Heart left ventricle (tissue), 16 donors: ENCODE results near the gene LTB4R. TPM values are rescaled to one million over a fixed set of nuclear protein-coding genes. Genes with fewer than 3 reads are reported as not detected.

Source experiments
- ATAC-seq, 4 donors: fragments of 200-7000 bp; cut with Tn5 transposase; one replicate each; pipeline ENCODE4 v1.9.1; 2020 to 2022; ENCODE audit warnings: moderate library complexity in 4 of 4, mild to moderate bottlenecking in 3 of 4, moderate number of reproducible peaks in 1 of 4
- DNase-seq, 5 donors: peaks; one replicate each; pipeline ENCODE4 v3.0.0-alpha.2; 2020
- H3K27ac ChIP-seq, 12 donors: fragments of 200-600 bp; sonication (generic) in 4 of 12; one replicate each; pipeline versions ENCODE4 v1.5.0 to v1.8.0; 2016 to 2022; ENCODE audit warnings: mild to moderate bottlenecking in 2 of 12
- H3K27me3 ChIP-seq, 9 donors: fragments of 200-600 bp; sonication (generic) in 2 of 9; one replicate each; pipeline versions ENCODE4 v1.5.1 to v1.8.0; 2016 to 2022; ENCODE audit warnings: mild to moderate bottlenecking in 3 of 9
- H3K36me3 ChIP-seq, 9 donors: fragments of 200-600 bp; sonication (generic) in 2 of 9; one replicate each; pipeline versions ENCODE4 v1.5.0 to v1.8.0; 2018 to 2022; ENCODE audit warnings: mild to moderate bottlenecking in 2 of 9
- H3K4me1 ChIP-seq, 12 donors: fragments of 200-600 bp; sonication (generic) in 4 of 12; one replicate each; pipeline versions ENCODE4 v1.5.0 to v1.8.0; 2016 to 2022; ENCODE audit warnings: mild to moderate bottlenecking in 3 of 12
- H3K4me3 ChIP-seq, 12 donors: fragments of 200-600 bp; sonication (generic) in 4 of 12; one replicate each; pipeline versions ENCODE4 v1.5.0 to v1.8.0; 2017 to 2022; ENCODE audit warnings: mild to moderate bottlenecking in 9 of 12, moderate library complexity in 4 of 12
- H3K9me3 ChIP-seq, 12 donors: fragments of 200-600 bp; sonication (generic) in 4 of 12; one replicate each; pipeline versions ENCODE4 v1.5.0 to v1.8.0; 2016 to 2022; ENCODE audit warnings: mild to moderate bottlenecking in 1 of 12
- CTCF ChIP-seq, 12 donors: fragments of 200-600 bp; sonication (generic) in 4 of 12; IDR thresholded peaks; one replicate each; pipeline versions ENCODE4 v1.5.0 to v1.8.0; 2018 to 2022; ENCODE audit warnings: antibody characterized with exemption in 12 of 12, mild to moderate bottlenecking in 5 of 12
- POLR2A ChIP-seq, 2 donors: fragments of 450-650 bp; IDR thresholded peaks; one replicate each; pipeline ENCODE4 v1.6.1; 2017; ENCODE audit warnings: antibody characterized with exemption in 2 of 2, mild to moderate bottlenecking in 2 of 2, moderate library complexity in 2 of 2
- WGBS, 4 donors: extraction: QIAGEN DNeasy Blood & Tissue Kit in 2 of 4; methylation state at CpG; one replicate each; pipeline versions ENCODE4 v1.1.5 to v1.1.7; 2013 to 2018; 5-methylcytosine and 5-hydroxymethylcytosine counted together
- intact Hi-C, 10 donors: fragments of 100-400 bp; cut with DNase I; formaldehyde crosslinking; loops; one replicate each; pipeline versions ENCODE4 v1.11.1 to v1.14.2; 2022
- polyA plus RNA-seq, 2 donors: library from polyadenylated mRNA; stranded (reverse); fragments of 200-250 nt; gene quantifications; one replicate each; pipeline ENCODE4 v1.2.3, GENCODE V29; 2013
- total RNA-seq, 9 donors: library from RNA; depleted of rRNA in 2 of 9; stranded (reverse); fragments of >200 nt in 2 of 9; fragmentation: NEBNext Ultra II Directional in 3 of 9; extraction: Animal tissue kit (Norgen Biotek cat#: 25700) in 3 of 9; gene quantifications; one replicate each; pipeline versions ENCODE4 v1.1.0 to v1.2.4, GENCODE V29; 2016 to 2023
- donor health status: ischemic (EF 13 %, LVEDD 7.1; RV severe dilation, severe dysfunction).
- donor health status: healthy with polysubstance abuse.
- donor health status: DM: no; HTN: yes; CAD: no.
- donor health status: DM: no; HTN: no; CAD: no.
- donor health status: ischemic (EF 25% LVEDD 6.9; RV normal size, moderate dysfunction).
- donor health status: ischemic (EF 25% LVEDD 5.7; RV mildly dilated, moderate dysfunction).
- donor health status: healthy.
- donor health status: DM: yes; HTN: yes; CAD: no.
- donor health status: ischemic (EF 35%, LVEDD 5.7; RV mildly dilated, moderate dysfunction).
- donor health status: nonischemic (EF 11% LVEDD 7.7; RV severe dilation, severe dysfunction).
- donor health status: DM: yes; HTN: yes; CAD: no.
- donor health status: PGD.
- donor health status: ischemic (EF 29% LVEDD 5.4; RV normal size, mild dysfunction).
- donor health status: nonischemic (EF 23%, LVEDD 6.1; RV moderate dilation, normal function).

The LTB4R gene
- total and polyA plus RNA-seq, 11 donors, result 0.92 to 8.8 (median 1.7) TPM

GRCh38 chr14:24311837-24312615, 724 bp downstream of the LTB4R start:
- peaks cover 12 to 94% (median 59%) of the 10 kb centered on the region in 12 donors for H3K4me1 ChIP-seq
- H3K9me3 ChIP-seq, result no peaks in the 10 kb centered on the region
- peak in 1 of 5 donors; percentile 29 for DNase-seq
- H3K4me3 ChIP-seq, result peak overlapping the region in 10 of 12 donors; percentile 53 to 81 (median 64)
- TF ChIP-seq CTCF (IDR thresholded peaks at IDR 0.05) (no peak), POLR2A (IDR thresholded peaks at IDR 0.05) (no peak)
- no peak for ATAC-seq
- intact Hi-C loops, result loop anchor here in 1 of 10 donors (5.0 kb wide), 1 partner anchor 125 kb away; no protein-coding TSS in a partner anchor
- H3K36me3 ChIP-seq, result peaks cover 0 to 9% (median 3%) of the 10 kb centered on the region in 9 donors
- WGBS, 4 donors, result 85 to 98% (median 90%) methylated on average over 1 of the region's 1 CpG
- H3K27ac ChIP-seq, result peak overlapping the region; percentile 74 to 92 (median 88)
- H3K27me3 ChIP-seq, result peaks cover 0 to 12% (median 0%) of the 10 kb centered on the region in 9 donors

- ATAC-seq, result peak in 1 of 4 donors; percentile 51
- intact Hi-C loops, result loop anchor here in 1 of 10 donors (5.0 kb wide), 1 partner anchor 124 kb away; no protein-coding TSS in a partner anchor
- 59 to 64% (median 63%) methylated on average over 9 of the region's 9 CpGs for WGBS, 4 donors
- Histone ChIP-seq H3K4me1 (peaks cover 12 to 100% (median 61%) of the 10 kb centered on the region in 12 donors), H3K27me3 (peaks cover 0 to 12% (median 2%) of the 10 kb centered on the region in 9 donors), H3K36me3 (peaks cover 0 to under 1% (median 0%) of the 10 kb centered on the region in 9 donors), H3K27ac (peak overlapping the region; percentile 55 to 92 (median 84)), H3K9me3 (no peaks in the 10 kb centered on the region), H3K4me3 (peak overlapping the region in 2 of 12 donors; percentile 9 to 70)
- peak in 4 of 5 donors; percentile 60 to 64 (median 62) for DNase-seq
- no peak for TF ChIP-seq CTCF (IDR thresholded peaks at IDR 0.05)
- TF ChIP-seq POLR2A (IDR thresholded peaks at IDR 0.05), result no peak
Measured at GRCh38 chr14:24312736-24313507, 1.6 kb downstream of the LTB4R start.

GRCh38 chr14:24313913-24314312, 2.6 kb downstream of the LTB4R start:
- TF ChIP-seq CTCF (IDR thresholded peaks at IDR 0.05), result no peak
- TF ChIP-seq POLR2A (IDR thresholded peaks at IDR 0.05), result no peak
- DNase-seq (peak in 1 of 5 donors; percentile 13), ATAC-seq (no peak)
- Histone ChIP-seq H3K27me3 (peaks cover 0 to 20% (median 2%) of the 10 kb centered on the region in 9 donors), H3K9me3 (no peaks in the 10 kb centered on the region), H3K4me3 (peak overlapping the region in 1 of 12 donors; percentile 70), H3K36me3 (peaks cover 0 to 4% (median 0%) of the 10 kb centered on the region in 9 donors), H3K27ac (peak overlapping the region in 9 of 12 donors; percentile 55 to 92 (median 88)), H3K4me1 (peaks cover 12 to 100% (median 57%) of the 10 kb centered on the region in 12 donors)
- WGBS, 4 donors, result 72 to 86% (median 86%) methylated on average over 2 of the region's 2 CpGs
- intact Hi-C loops, result loop anchor here in 1 of 10 donors (5.0 kb wide), 1 partner anchor 123 kb away; no protein-coding TSS in a partner anchor
